WTC11 (cell line): Measurements from ENCODE around the gene NSMF. TPM values are rescaled to one million over a fixed set of nuclear protein-coding genes. Genes with fewer than 3 reads are reported as not detected.

Experiments used
- ATAC-seq: fragments of 200-7000 bp; cut with Tn5 transposase; 2 replicates; pipeline ENCODE4 v1.10.0; 2021; ENCODE audit warnings: mild to moderate bottlenecking, moderate library complexity
- CTCF ChIA-PET: fragments of 300-600 bp; sonication (Branson Sonifier 250); formaldehyde crosslinking; loops from one replicate; lab custom pipeline; 2021; ENCODE audit warnings: antibody characterized with exemption; lab: Charles Lee
- POLR2A ChIA-PET: fragments of 350-600 bp; sonication (Branson Sonifier 250); formaldehyde crosslinking; loops from one replicate; lab custom pipeline; 2021; ENCODE audit warnings: antibody characterized with exemption; lab: Charles Lee
- DNase-seq: peaks from one replicate; pipeline ENCODE4 v3.0.0; 2021; ENCODE audit warnings: low spot score
- H3K27ac Mint-ChIP-seq: 2 replicates; pipeline ENCODE4 v1.8.0; 2021; ENCODE audit warnings: mixed read lengths
- H3K27me3 Mint-ChIP-seq: 2 replicates; pipeline ENCODE4 v1.8.0; 2021; ENCODE audit warnings: low read depth, mild to moderate bottlenecking, moderate library complexity, mixed read lengths
- H3K36me3 Mint-ChIP-seq: 2 replicates; pipeline ENCODE4 v1.8.0; 2021; ENCODE audit warnings: mixed read lengths
- H3K4me1 Mint-ChIP-seq: 2 replicates; pipeline ENCODE4 v1.8.0; 2022; ENCODE audit warnings: mixed read lengths
- H3K4me3 Mint-ChIP-seq: 2 replicates; pipeline ENCODE4 v1.8.0; 2021; ENCODE audit warnings: mild to moderate bottlenecking, moderate library complexity, mixed read lengths
- H3K9me3 Mint-ChIP-seq: 2 replicates; pipeline ENCODE4 v1.8.0; 2021; ENCODE audit warnings: mixed read lengths
- CREB1 ChIP-seq: sonication (generic); formaldehyde crosslinking; IDR thresholded peaks from 2 replicates; pipeline ENCODE4 v1.8.0; 2023; ENCODE audit warnings: mild to moderate bottlenecking, missing genetic modification reagents
- E2F4 ChIP-seq: sonication (generic); formaldehyde crosslinking; IDR thresholded peaks from 2 replicates; pipeline ENCODE4 v1.8.1; 2022; ENCODE audit warnings: low read depth, mild to moderate bottlenecking, moderate library complexity, missing genetic modification reagents, borderline replicate concordance
- ELF4 ChIP-seq: sonication (generic); formaldehyde crosslinking; IDR thresholded peaks from 2 replicates; pipeline ENCODE4 v1.8.1; 2022; ENCODE audit warnings: low read depth, mild to moderate bottlenecking, moderate library complexity, missing genetic modification reagents
- EMX1 ChIP-seq: fragments of 250-450 bp; sonication (Bioruptor Pico); IDR thresholded peaks from 2 replicates; pipeline ENCODE4 v1.8.0; 2021; ENCODE audit warnings: mild to moderate bottlenecking
- ESRRA ChIP-seq: sonication (generic); formaldehyde crosslinking; IDR thresholded peaks from 2 replicates; pipeline ENCODE4 v1.8.1; 2022; ENCODE audit warnings: mild to moderate bottlenecking, missing genetic modification reagents, borderline replicate concordance
- IRF2 ChIP-seq: sonication (generic); formaldehyde crosslinking; IDR thresholded peaks from 2 replicates; pipeline ENCODE4 v1.8.0; 2022; ENCODE audit warnings: low read depth, missing genetic modification reagents, borderline replicate concordance
- KAT7 ChIP-seq: sonication (generic); formaldehyde crosslinking; IDR thresholded peaks from 2 replicates; pipeline ENCODE4 v1.8.1; 2023; ENCODE audit warnings: missing genetic modification reagents, mild to moderate bottlenecking, borderline replicate concordance
- MYBL2 ChIP-seq: sonication (generic); formaldehyde crosslinking; IDR thresholded peaks from 2 replicates; pipeline ENCODE4 v1.8.1; 2023; ENCODE audit warnings: mild to moderate bottlenecking, moderate library complexity, missing genetic modification reagents
- NFATC4 ChIP-seq: fragments of 250-450 bp; sonication (Bioruptor Pico); IDR thresholded peaks from 2 replicates; pipeline ENCODE4 v1.9.0; 2021; ENCODE audit warnings: mild to moderate bottlenecking
- NFE2L1 ChIP-seq: sonication (generic); formaldehyde crosslinking; IDR thresholded peaks from 2 replicates; pipeline ENCODE4 v1.8.1; 2023; ENCODE audit warnings: missing genetic modification reagents
- NR1H2 ChIP-seq: sonication (generic); formaldehyde crosslinking; IDR thresholded peaks from 2 replicates; pipeline ENCODE4 v1.9.0; 2021; ENCODE audit warnings: mild to moderate bottlenecking, moderate library complexity, missing genetic modification reagents
- SMAD4 ChIP-seq: sonication (generic); formaldehyde crosslinking; IDR thresholded peaks from 2 replicates; pipeline ENCODE4 v1.8.0; 2022; ENCODE audit warnings: mild to moderate bottlenecking, missing genetic modification reagents
- SOX15 ChIP-seq: fragments of 250-450 bp; sonication (Bioruptor Pico); IDR thresholded peaks from 2 replicates; pipeline ENCODE4 v1.9.0; 2021; ENCODE audit warnings: mild to moderate bottlenecking
- TEAD4 ChIP-seq: sonication (generic); formaldehyde crosslinking; IDR thresholded peaks from 2 replicates; pipeline ENCODE4 v1.8.0; 2022; ENCODE audit warnings: mild to moderate bottlenecking, missing genetic modification reagents
- ZNF138 ChIP-seq: sonication (generic); formaldehyde crosslinking; conservative IDR thresholded peaks from 2 replicates; pipeline ENCODE4 v1.8.1; 2022; ENCODE audit warnings: mild to moderate bottlenecking, moderate library complexity, missing genetic modification reagents
- ZNF317 ChIP-seq: sonication (generic); formaldehyde crosslinking; IDR thresholded peaks from 2 replicates; pipeline ENCODE4 v1.8.1; 2023; ENCODE audit warnings: low read depth, mild to moderate bottlenecking, moderate library complexity, missing genetic modification reagents, borderline replicate concordance
- total RNA-seq: library from RNA; stranded (reverse); gene quantifications from 3 replicates; pipeline ENCODE4 v1.2.3, GENCODE V29; 2021
- TF ChIP-seq, protein P1 (sequence below): sonication (generic); formaldehyde crosslinking; IDR thresholded peaks from 2 replicates; pipeline ENCODE4 v1.8.0; 2022; ENCODE audit warnings: mild to moderate bottlenecking, missing genetic modification reagents
- TF ChIP-seq, protein P2 (sequence below): sonication (generic); formaldehyde crosslinking; IDR thresholded peaks from 2 replicates; pipeline ENCODE4 v1.8.1; 2023; ENCODE audit warnings: mild to moderate bottlenecking, missing genetic modification reagents, moderate library complexity
- TF ChIP-seq, protein P3 (sequence below): sonication (generic); formaldehyde crosslinking; IDR thresholded peaks from 2 replicates; pipeline ENCODE4 v1.8.0; 2022; ENCODE audit warnings: mild to moderate bottlenecking, missing genetic modification reagents
- TF ChIP-seq, protein P4 (sequence below): sonication (generic); formaldehyde crosslinking; IDR thresholded peaks from 2 replicates; pipeline ENCODE4 v1.8.1; 2023; ENCODE audit warnings: mild to moderate bottlenecking, missing genetic modification reagents, borderline replicate concordance

NSMF gene
- total RNA-seq, 1 experiment from 2014 or later: 61.9 TPM

DNA sequence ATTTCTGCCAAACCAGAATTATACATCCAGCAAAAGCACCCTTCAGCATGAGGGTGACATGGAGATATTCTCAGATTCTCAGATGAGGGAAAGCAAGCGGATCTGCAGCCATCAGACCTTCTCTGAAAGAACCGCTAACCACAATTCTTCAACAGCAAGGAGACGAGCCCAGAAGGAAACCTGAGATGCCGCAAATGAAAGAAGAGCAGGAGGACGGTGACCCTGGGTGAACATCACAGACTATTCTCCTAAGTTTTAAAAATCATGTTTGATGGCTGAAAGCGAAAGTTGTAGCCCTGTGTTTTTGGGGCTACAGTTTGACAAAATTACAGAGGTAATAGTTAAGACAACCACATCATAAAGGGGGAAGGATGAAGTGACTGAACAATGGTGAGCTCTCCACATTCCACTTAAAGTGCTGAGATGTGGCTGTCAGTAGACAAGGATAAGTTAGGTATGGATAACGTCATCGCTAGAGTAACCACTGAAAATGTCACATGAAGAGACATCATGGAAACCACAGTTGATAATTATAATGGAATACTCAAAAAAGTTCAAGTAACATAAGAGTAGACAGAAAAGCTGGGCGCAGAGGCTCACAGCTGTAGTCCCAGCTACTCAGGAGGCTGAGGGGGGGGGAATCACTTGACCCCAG, 31.5 kb upstream of the NSMF start:
- DNase-seq (no peak), ATAC-seq (no peak)
- CTCF ChIA-PET: interaction anchor here (1.5 kb wide), 1 partner anchor 44 kb away, joined by 3 read pairs; no protein-coding TSS in a partner anchor
- no peaks in the 10 kb centered on the region for H3K4me1 Mint-ChIP-seq
- H3K27ac Mint-ChIP-seq: no peak overlapping the region
- TF ChIP-seq, protein P1, sequence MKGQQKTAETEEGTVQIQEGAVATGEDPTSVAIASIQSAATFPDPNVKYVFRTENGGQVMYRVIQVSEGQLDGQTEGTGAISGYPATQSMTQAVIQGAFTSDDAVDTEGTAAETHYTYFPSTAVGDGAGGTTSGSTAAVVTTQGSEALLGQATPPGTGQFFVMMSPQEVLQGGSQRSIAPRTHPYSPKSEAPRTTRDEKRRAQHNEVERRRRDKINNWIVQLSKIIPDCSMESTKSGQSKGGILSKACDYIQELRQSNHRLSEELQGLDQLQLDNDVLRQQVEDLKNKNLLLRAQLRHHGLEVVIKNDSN (CRISPR knock-in tag): no peak
- TF ChIP-seq NFE2L1: no peak
- no peak overlapping the region for H3K4me3 Mint-ChIP-seq
- peaks cover 3% of the 10 kb centered on the region; the same call in 1 of the 2 replicates for H3K9me3 Mint-ChIP-seq
- no peaks in the 10 kb centered on the region for H3K27me3 Mint-ChIP-seq
- POLR2A ChIA-PET: no interaction called here
- no peaks in the 10 kb centered on the region for H3K36me3 Mint-ChIP-seq

DNA sequence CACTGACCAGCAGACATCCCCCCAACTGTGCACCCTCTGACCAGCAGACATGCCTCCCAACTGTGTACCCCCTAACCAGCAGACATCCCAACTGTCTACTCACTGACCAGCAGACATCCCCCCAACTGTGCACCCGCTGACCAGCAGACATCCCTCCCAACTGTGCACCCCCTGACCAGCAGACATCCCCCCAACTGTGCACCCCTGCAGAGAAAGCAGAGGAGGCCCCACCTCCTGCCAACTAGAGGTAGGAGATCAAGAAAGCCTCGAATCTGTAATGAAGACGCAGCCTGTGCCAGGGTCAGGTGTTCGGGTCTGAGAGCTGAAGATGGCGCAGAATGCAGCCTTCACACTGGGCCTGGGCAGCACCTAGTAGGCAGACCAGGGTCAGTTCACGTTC, 29.8 kb upstream of the NSMF start:
- CTCF ChIA-PET: no interaction called here
- H3K4me3 Mint-ChIP-seq: no peak overlapping the region
- H3K4me1 Mint-ChIP-seq: no peaks in the 10 kb centered on the region
- ATAC-seq (no peak), DNase-seq (no peak)
- H3K9me3 Mint-ChIP-seq: peaks cover 3% of the 10 kb centered on the region; the same call in 1 of the 2 replicates
- no peak overlapping the region for H3K27ac Mint-ChIP-seq
- H3K36me3 Mint-ChIP-seq: no peaks in the 10 kb centered on the region
- POLR2A ChIA-PET: no interaction called here
- no peak for TF ChIP-seq ZNF138 (CRISPR knock-in tag)
- no peak for TF ChIP-seq E2F4 (CRISPR knock-in tag)
- TF ChIP-seq ESRRA (CRISPR knock-in tag): no peak
- TF ChIP-seq NFATC4 (CRISPR knock-in tag): no peak
- TF ChIP-seq IRF2 (CRISPR knock-in tag): no peak
- no peak for TF ChIP-seq NR1H2 (CRISPR knock-in tag)
- no peak for TF ChIP-seq CREB1 (CRISPR knock-in tag)
- TF ChIP-seq ZNF317: no peak
- TF ChIP-seq NFE2L1: no peak
- TF ChIP-seq, protein P2, sequence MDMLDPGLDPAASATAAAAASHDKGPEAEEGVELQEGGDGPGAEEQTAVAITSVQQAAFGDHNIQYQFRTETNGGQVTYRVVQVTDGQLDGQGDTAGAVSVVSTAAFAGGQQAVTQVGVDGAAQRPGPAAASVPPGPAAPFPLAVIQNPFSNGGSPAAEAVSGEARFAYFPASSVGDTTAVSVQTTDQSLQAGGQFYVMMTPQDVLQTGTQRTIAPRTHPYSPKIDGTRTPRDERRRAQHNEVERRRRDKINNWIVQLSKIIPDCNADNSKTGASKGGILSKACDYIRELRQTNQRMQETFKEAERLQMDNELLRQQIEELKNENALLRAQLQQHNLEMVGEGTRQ (CRISPR knock-in tag): no peak
- TF ChIP-seq, protein P3, sequence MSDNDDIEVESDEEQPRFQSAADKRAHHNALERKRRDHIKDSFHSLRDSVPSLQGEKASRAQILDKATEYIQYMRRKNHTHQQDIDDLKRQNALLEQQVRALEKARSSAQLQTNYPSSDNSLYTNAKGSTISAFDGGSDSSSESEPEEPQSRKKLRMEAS (CRISPR knock-in tag): no peak
- no peak for TF ChIP-seq MYBL2 (CRISPR knock-in tag)
- no peak for TF ChIP-seq ELF4 (CRISPR knock-in tag)
- no peak for TF ChIP-seq KAT7
- TF ChIP-seq TEAD4 (CRISPR knock-in tag): no peak
- TF ChIP-seq SOX15 (CRISPR knock-in tag): no peak
- TF ChIP-seq, protein P4, sequence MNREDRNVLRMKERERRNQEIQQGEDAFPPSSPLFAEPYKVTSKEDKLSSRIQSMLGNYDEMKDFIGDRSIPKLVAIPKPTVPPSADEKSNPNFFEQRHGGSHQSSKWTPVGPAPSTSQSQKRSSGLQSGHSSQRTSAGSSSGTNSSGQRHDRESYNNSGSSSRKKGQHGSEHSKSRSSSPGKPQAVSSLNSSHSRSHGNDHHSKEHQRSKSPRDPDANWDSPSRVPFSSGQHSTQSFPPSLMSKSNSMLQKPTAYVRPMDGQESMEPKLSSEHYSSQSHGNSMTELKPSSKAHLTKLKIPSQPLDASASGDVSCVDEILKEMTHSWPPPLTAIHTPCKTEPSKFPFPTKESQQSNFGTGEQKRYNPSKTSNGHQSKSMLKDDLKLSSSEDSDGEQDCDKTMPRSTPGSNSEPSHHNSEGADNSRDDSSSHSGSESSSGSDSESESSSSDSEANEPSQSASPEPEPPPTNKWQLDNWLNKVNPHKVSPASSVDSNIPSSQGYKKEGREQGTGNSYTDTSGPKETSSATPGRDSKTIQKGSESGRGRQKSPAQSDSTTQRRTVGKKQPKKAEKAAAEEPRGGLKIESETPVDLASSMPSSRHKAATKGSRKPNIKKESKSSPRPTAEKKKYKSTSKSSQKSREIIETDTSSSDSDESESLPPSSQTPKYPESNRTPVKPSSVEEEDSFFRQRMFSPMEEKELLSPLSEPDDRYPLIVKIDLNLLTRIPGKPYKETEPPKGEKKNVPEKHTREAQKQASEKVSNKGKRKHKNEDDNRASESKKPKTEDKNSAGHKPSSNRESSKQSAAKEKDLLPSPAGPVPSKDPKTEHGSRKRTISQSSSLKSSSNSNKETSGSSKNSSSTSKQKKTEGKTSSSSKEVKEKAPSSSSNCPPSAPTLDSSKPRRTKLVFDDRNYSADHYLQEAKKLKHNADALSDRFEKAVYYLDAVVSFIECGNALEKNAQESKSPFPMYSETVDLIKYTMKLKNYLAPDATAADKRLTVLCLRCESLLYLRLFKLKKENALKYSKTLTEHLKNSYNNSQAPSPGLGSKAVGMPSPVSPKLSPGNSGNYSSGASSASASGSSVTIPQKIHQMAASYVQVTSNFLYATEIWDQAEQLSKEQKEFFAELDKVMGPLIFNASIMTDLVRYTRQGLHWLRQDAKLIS: no peak
- TF ChIP-seq SMAD4 (CRISPR knock-in tag): no peak
- TF ChIP-seq EMX1 (CRISPR knock-in tag): no peak
- no peaks in the 10 kb centered on the region for H3K27me3 Mint-ChIP-seq
